ENCODE results near the gene DPM1. TPM values are rescaled to one million over a fixed set of nuclear protein-coding genes. Genes with fewer than 3 reads are reported as not detected.

DPM1 gene
- polyA plus RNA-seq, 1 donor from 2014 or later = 137 TPM

GRCh38 chr20:51003753-51004152 lies 45.4 kb upstream of the DPM1 start:
- Histone ChIP-seq H3K27me3 (ENCODE audit: insufficient read depth, low read depth, low read length) (no peaks in the 10 kb centered on the region), H3K9me3 (ENCODE audit: low read length) (no peaks in the 10 kb centered on the region), H2AFZ (ENCODE audit: low read depth, low read length) (no peak overlapping the region), H3K36me3 (ENCODE audit: insufficient read depth, low read length) (no peaks in the 10 kb centered on the region), H3K4me3 (ENCODE audit: low read length) (no peak overlapping the region), H3K9ac (ENCODE audit: low read length) (no peak overlapping the region), H3K79me2 (replicated peaks; ENCODE audit: insufficient read depth, low read length) (no peaks in the 10 kb centered on the region), H4K20me1 (ENCODE audit: insufficient read depth) (no peaks in the 10 kb centered on the region), H3K4me2 (ENCODE audit: low read length) (no peak overlapping the region), H3K9me2 (ENCODE audit: insufficient read depth, low read length) (no peaks in the 10 kb centered on the region), H3F3A (ENCODE audit: insufficient read depth, low read length, poor library complexity, severe bottlenecking) (no peaks in the 10 kb centered on the region), H3K27ac (ENCODE audit: low read length) (no peak overlapping the region)
- TF ChIP-seq RAD21 (conservative IDR thresholded peaks at IDR 0.05) (no peak), EP300 (conservative IDR thresholded peaks at IDR 0.05; ENCODE audit: poor library complexity, severe bottlenecking) (no peak), MXI1 (conservative IDR thresholded peaks at IDR 0.05; ENCODE audit: poor library complexity, severe bottlenecking) (no peak), TAF1 (IDR thresholded peaks at IDR 0.05; ENCODE audit: low read depth) (no peak), EZH2 (IDR thresholded peaks at IDR 0.05; ENCODE audit: borderline replicate concordance, insufficient read depth, low read length, poor library complexity, severe bottlenecking) (no peak), SMC3 (conservative IDR thresholded peaks at IDR 0.05; ENCODE audit: poor library complexity) (no peak), POLR2AphosphoS5 (IDR thresholded peaks at IDR 0.05) (no peak), REST (IDR thresholded peaks at IDR 0.05; ENCODE audit: borderline replicate concordance) (no peak), CTCF (IDR thresholded peaks at IDR 0.05; ENCODE audit: poor library complexity, severe bottlenecking) (no peak)

- TF ChIP-seq TAF1 (IDR thresholded peaks at IDR 0.05; ENCODE audit: low read depth) (no peak), POLR2AphosphoS5 (IDR thresholded peaks at IDR 0.05) (no peak), CTCF (IDR thresholded peaks at IDR 0.05; ENCODE audit: poor library complexity, severe bottlenecking) (no peak), SMC3 (conservative IDR thresholded peaks at IDR 0.05; ENCODE audit: poor library complexity) (no peak), MXI1 (conservative IDR thresholded peaks at IDR 0.05; ENCODE audit: poor library complexity, severe bottlenecking) (no peak), EP300 (conservative IDR thresholded peaks at IDR 0.05; ENCODE audit: poor library complexity, severe bottlenecking) (no peak), RAD21 (conservative IDR thresholded peaks at IDR 0.05) (no peak), EZH2 (IDR thresholded peaks at IDR 0.05; ENCODE audit: borderline replicate concordance, insufficient read depth, low read length, poor library complexity, severe bottlenecking) (no peak), REST (IDR thresholded peaks at IDR 0.05; ENCODE audit: borderline replicate concordance) (no peak)
- H3K79me2 ChIP-seq (replicated peaks; ENCODE audit: insufficient read depth, low read length) = no peaks in the 10 kb centered on the region
- no peak overlapping the region for H3K4me3 ChIP-seq (ENCODE audit: low read length)
- H3K36me3 ChIP-seq (ENCODE audit: insufficient read depth, low read length) = no peaks in the 10 kb centered on the region
- H3K4me2 ChIP-seq (ENCODE audit: low read length) = no peak overlapping the region
- no peaks in the 10 kb centered on the region for H4K20me1 ChIP-seq (ENCODE audit: insufficient read depth)
- no peak overlapping the region for H2AFZ ChIP-seq (ENCODE audit: low read depth, low read length)
- H3K27ac ChIP-seq (ENCODE audit: low read length) = no peak overlapping the region
- H3K27me3 ChIP-seq (ENCODE audit: insufficient read depth, low read depth, low read length) = no peaks in the 10 kb centered on the region
- H3K9me3 ChIP-seq (ENCODE audit: low read length) = no peaks in the 10 kb centered on the region
- H3K9me2 ChIP-seq (ENCODE audit: insufficient read depth, low read length) = no peaks in the 10 kb centered on the region
- H3F3A ChIP-seq (ENCODE audit: insufficient read depth, low read length, poor library complexity, severe bottlenecking) = no peaks in the 10 kb centered on the region
- no peak overlapping the region for H3K9ac ChIP-seq (ENCODE audit: low read length)
These were observed 44.3 kb upstream of the DPM1 start for GRCh38 chr20:51002633-51003032.
